ENCODE data around the gene DLGAP1.
A peak's percentile ranks its signal among the peaks of the same experiment; 100 is the strongest.

The DLGAP1 gene

DNA sequence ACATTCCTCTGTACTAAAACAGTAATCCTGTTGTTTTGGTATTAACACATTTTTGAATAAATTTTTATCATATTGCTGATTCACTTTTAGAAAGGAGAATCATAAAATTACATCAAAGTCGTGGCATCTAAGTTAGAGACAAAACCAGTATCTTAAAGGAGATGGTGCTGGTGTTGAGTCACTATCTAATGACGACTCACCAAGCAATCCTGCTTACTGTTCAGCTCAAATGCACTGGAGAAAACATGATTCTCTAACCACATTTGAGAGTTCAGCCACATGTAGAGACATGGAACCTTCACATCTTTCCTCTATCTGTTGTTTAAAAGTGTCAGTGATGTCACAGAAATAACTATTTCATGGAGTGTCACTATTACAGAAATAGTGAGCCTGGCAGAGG, 531.4 kb downstream of the DLGAP1 start:
- DNase-seq, result no peak

DNA sequence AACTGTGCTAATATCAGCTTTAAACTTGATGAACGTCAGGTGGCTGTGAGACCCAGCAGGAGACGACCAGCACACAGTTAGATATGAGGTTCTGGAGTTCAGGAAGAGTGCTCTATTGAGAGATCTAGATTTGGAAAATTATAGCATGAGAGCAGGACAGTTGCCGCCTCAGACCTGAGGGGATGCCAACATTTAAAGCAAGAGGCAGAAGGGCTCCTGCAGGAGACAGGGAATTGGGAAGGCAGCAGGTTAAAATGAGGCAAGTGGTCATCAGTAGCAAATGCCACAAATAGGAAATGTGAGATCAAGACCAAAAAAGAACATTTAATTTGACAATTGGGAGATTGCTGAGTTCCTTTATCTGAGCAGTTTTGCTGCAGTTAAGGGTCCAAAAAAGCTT, 533.3 kb downstream of the DLGAP1 start:
- no peak for DNase-seq

DNA sequence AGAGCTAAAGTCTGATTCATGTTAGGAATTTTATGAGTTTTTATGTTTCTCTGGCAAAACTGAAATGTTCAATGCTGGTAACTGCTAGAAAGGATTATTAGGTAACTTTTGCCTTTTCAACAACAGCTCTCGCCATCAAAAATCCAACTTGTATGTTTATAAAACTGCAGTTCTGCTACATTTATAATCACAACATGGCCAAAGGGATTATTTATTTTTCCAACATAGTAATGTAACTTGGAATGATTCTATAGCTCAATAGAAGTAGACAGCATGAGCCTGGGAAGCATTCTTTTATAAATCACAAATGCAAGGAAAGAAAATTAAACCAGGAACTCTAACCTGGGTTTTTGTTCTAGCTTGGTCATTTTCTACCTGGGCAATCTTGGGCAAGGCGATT, 534.3 kb downstream of the DLGAP1 start:
- DNase-seq, result no peak

DNA sequence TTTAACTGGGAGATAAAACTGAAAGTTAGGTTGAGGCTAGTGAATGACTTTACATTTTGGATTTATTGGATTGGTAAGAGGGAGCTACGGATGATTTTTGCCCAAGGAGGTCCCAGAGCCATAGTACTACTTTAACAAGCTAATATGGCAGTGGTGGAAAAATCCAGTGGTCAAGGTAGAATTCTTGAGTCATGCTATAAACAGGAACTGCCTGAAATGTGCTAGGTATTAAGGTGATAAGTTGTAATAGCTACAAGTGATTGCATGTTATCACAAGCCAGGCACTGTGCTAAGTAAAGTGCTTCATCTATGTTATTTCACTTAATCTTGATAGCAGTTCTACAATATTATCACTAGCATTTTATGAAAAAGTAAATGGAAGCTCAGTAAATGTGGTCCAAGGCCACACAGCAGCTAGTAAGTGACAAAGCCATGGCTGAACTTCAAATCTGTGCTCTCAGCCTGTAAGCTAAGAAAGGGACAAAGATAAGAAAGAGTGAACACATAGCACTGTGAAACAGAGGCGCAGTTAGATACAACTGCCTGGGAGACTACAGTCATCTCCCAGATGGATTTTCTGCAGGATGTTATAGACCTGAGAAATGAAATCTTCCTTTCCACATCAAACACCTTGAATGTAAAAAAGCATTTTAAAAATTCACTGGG, 535.6 kb downstream of the DLGAP1 start:
- no peak for DNase-seq

DNA sequence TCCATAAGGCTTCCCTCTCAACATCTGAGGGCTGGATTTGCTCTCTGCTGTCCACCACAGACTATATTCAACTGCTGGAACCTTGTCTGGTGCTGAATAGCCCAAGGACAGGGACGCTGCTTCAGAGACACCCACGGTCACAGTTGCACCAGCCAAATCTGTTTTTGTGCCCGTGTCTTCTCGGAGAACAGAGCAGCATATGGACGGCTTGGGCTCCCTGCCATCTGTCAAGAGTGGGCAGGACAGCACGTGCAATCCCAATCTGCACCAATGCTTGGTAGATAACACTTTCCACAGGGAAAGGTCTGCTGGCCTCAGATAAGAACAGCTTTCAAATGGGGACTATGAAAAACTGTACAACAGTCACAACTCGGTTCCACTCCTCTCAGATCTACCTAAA, 539.0 kb downstream of the DLGAP1 start:
- DNase-seq, result peak; percentile 62

DNA sequence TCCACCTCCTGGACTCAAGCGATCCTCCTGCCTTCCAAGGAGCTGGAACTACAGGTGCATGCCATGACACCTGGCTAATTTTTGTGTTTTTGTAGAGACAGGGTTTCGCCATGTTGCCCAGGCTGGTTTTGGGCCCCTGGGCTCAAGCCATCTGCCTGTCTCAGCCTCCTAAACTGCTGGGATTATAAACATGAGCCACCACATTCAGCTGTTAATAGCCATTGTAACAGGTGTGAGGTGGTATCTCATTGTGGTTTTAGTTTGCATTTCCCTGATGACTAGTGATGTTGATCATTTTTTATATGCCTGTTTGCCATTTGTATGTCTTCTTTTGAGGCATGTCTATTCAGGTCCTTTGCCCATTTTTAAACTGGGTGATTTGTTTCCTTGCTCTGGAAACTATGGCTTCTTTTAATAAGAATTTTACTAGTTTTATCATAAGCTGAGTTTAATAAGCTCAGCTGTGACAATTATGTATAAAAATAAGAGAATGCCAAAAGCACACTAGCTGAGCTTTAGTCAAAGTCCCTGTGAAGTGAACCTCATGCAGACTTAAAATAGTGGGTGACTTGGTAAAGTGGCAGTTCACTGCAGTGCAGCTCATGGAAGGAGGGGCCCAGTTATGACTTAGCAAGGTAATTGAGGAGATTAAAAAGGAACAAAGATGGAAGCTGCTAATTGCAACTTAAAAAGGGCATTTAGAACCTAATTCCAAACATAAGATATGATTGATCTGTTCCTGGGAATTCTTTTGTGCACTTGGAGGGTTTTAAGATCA, 540.1 kb downstream of the DLGAP1 start:
- DNase-seq, result peak; percentile 36

DNA sequence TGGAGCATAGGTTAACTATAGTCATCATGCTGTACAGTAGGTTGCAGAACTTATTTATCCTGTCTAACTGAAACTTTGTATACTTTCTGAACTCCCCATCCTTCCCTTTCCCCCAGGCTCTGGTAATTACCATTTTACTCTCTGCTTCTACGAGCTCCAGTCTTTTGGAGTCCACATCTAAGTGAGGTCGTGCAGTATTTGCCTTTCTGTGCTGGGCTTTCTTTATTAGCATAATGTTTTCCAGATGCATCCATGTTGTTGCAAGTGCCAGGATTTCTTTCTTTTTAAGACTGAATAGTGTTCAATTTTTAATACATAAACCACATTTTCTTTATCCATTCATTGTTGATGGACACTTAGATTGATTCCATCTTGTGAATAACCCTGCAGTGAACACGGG, 541.0 kb downstream of the DLGAP1 start:
- DNase-seq, result no peak

DNA sequence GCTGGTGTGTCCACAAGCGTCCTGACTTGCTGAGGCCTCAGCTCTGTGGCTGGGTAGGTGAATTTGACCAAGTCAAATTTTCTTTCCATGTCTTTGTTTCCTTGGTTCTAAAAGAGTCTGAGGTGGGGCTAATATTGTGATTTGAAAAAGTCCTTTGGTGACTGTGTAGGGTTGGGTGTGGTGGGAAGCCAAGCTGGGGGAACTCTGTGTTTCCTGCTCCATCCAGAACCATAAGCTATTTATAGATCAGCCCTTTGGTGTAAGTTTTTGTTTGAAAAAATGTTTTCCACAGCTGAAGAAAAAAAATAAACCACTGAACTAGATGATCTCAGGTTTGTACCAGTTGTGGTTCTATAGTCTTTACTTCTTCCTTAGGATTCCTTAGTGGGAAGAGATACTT, 542.4 kb downstream of the DLGAP1 start:
- no peak for DNase-seq

DNA sequence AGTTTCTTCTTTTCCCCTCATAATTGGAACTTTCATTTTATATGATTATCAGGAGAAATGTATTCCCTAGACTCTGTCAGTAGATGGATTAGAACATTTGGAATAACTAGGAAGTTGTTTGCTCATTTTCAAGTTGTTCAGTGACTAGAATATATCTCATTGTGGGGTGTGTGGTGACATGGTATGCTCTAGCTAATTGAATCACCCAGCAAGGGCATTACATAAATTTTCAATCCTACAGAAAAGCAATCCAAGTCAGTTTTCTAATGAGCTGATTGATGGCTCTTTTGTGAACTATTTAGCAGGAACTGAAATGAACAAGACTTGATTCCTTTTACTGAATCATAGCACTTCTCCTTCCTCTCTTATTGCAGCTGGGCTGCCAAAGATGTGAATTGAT, 543.7 kb downstream of the DLGAP1 start:
- no peak for DNase-seq

DNA sequence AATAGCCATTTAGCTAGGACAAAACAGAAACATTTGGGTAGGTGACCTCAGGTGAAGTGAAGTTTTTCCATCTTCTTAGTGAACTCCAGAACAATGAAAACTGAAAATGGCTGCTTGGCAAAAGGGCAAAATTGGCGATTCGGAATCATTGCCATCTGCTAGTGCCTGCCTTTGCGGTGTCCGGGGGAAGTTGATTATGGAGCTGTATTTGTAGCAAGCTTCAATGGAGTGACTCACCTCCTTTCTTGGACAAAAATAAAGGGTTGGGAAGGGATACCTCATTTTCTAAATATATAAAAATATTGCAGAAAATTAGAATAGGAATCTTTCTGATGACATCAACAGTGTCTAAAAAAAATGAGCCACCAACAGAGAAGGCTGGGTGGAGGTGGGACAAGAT, 544.6 kb downstream of the DLGAP1 start:
- DNase-seq, result no peak

DNA sequence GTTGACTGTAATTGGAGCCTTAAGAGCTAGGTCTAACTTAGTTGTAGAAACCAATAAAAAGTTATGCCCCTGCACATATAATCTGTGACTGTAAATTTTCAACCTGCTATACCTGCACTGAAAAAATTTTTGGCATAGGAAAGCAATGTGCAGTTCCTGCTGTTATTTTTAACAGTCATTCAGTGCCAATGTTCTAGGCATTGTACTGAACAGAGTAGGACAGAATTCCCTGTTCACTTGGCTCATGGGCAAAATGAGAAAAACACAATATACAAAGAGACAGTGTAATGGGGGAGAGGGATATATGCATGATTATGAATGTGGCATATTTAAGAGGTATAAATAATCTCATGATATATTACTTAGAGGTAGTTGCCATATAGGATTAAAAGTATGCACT, 547.2 kb downstream of the DLGAP1 start:
- no peak for DNase-seq

DNA sequence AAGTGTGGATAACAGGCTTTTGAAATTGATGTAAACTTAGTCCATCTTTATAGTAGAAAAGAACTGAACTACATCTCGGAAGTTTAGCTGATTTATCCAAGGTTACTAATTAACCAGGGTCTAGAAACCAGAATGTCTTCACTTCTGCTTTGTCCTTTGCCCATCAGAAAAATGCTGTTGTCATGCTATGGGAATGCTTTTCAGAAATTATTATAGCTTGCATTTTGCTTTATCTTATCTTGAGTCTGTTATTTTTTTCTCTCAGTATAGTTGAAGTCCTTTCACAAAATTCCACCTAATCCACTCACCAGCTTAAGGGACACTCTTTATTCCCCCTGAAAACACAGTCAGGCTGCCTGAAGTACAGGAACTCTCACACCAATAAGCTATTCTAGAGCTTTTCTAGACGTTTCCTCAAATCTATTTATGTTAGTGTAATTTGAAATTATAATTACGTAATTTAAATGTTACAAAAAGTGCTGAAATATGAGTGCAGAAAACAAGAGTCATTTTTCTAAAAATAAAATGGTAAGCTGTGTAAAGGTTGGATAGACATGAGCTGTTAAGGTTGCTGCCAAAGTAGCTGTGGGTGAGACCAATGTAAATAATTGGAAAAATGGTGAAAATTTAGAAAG, 548.9 kb downstream of the DLGAP1 start:
- DNase-seq, result no peak

DNA sequence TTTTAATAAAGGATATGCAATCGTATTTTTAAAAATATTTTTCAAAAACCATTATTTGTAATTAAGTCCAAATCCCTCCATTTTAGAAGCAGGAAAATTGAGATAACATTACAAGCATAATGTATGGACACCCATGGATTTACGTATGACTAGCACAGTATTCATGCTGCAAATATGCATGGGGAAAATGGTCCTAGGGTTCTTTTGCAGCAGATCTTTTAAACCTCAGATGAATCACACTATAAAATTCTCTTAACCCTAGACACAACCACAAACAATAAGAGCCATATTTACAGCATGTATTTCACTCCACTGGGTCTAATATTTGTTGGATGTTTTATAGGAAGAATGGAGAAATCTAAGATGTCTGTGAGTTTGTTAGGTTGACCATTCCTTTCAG, 551.8 kb downstream of the DLGAP1 start:
- DNase-seq, result no peak

DNA sequence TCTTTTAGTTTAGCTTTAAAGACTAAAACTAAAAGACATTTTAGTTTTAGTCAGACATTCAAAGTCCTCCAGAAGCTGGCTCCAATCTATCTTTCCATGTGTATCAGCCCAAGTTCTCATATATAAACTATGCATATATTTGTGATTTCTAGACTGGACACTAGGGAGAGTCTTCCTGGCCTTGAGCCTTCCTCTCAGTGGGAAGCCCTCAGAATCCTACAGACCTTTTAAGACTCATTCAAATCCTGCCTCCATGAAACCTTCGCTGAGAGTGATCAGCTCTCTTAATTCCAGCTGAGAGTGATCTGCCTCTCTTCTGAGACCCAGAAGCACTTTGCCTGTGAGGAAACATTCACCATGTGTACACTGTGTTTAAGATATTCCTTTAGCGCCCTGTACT, 552.4 kb downstream of the DLGAP1 start:
- DNase-seq, result no peak

DNA sequence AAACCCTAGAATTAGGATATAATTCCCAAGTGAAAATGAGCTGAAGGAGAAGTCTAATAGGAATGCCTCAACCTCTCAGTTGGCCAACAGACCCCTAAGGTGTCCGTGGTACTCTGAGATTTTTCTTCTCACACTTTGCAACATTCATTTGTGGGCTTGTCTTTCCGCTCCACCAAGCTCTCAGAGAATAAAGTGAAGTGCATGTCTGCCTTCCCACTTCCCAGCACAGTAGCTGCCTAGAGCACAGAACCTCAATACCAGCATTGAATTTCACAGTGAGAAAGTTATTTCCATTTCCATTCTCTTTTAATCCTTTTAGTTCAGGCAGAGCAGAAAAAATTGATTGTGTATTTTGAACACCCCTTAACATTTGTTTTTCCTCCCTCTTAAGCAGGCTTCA, 553.3 kb downstream of the DLGAP1 start:
- DNase-seq, result no peak

DNA sequence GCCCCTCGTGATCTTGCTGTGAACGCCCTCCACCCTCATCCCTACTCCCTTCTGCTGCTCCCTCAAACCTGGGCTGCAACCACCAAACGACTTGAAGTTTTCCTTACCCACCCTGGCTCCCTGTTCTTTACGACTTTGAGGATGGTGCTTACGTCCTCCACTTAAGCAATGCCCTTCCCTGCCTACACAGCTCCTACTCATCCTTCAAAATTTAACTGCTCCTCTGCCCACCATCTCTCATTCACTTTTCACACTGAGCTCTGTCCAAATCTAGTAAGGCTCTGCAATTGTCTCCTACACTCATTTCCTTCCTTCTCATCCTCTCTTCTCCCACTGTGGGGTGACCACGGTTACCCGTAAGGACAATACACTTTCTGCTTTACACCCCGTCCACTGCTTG, 554.1 kb downstream of the DLGAP1 start:
- DNase-seq, result no peak

DNA sequence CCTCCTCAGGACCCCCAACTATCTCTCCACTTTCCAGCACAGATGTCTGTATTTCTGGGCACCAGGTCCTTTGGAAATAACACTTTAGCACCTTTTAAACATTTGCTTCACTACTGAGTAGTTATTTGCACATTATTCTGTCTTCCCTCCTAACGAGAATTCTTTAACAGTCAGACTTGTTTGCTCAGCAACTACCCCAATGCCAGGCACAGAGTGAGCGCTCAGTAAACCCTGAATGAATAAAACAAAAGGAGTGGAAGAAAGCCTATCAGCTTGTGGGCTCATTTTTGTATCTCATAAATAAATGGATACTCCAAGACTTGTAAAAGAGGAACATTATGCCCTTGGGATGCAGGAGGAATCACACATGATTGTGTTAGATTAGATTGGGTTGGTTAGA, 554.8 kb downstream of the DLGAP1 start:
- DNase-seq, result no peak

DNA sequence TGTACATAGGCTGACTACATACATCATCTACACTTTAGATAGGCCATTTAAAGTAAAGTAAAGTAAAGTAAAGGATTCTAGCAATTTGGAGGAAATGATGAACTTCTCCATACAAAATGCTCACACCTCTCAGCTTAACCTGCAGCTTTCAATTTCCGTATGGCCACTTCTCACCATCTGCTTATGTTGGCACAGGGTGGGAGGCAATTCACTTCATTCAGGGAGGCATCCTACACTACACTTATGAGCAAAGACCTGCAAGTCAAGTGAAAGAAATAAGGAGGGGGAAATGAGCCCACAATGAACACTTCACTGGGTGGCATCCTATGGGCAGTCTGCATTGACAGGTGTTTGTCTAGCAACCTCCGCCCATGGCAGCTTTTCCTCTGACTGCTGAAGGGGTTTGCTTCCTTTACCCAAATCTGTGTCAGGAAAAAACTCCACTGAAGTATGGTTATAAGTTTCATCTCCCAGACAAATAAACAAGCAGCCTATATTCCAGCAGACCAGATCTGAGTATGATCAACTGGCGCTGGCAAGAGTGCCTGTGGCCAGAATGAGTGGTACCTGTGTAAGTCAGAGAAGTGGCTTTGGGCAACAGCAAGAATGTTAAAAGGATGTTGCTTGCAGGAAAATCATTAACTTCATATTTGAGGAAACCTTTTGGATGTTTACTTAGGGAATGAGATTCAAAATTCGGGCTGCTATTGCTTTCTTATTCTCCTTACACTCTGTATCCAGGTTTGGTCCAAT, 556.1 kb downstream of the DLGAP1 start:
- peak; percentile 83 for DNase-seq

DNA sequence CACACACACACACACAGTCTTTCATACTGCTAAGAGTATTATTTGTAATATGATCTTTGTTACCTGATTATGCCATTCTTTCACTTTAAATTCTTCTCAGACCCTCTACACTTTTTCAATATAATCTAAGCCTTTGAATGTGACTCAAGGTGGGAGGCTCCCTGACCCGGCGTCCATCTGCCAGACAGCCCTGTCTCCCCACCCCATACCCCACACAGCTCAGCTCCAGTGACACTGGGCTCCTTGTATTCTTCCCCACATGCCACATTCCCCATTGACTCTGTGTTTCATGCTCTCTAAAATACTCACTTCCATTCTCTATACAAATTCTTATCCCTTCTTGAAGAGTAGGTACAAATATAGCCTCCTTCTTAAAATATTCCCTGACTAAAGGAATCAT, 563.0 kb downstream of the DLGAP1 start:
- DNase-seq, result peak; percentile 47

DNA sequence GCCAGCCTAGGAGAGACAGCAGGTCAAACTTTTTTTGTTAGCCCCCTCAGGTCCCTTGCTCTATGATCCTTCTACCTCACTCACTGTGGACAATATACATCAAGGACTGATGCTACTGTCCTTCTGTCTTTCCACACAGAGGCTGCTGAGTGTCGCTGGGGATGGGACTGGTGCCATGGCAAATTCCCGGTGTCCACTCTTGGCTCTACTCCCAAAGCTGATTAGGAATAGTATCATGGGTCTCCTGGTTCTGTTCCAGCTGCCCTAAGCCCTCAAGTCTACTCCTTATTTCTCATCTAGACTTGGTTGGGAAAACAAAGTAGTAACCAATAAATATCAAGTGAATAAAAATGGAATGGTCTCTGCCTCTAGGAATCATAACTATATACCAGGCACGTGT, 563.9 kb downstream of the DLGAP1 start:
- no peak for DNase-seq

DNA sequence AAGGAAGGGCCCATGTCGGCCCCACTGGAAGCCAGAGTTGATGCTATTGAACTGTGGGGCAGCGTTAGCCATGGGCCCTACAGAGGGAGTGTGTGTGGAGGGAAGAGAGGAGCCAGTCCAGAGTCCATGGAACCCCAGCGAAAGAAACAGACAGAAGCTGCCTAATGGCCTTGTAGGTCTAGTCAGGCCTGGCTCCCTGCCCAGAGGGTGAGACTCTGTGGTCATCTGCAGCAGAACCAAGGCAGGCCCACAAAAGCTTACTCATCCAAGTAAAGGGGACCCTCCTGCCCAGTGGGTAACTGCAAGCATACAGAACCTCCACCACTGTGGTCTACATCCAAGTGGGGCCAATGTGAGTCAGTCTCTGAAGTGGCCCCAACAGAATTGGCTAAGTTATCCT, 565.3 kb downstream of the DLGAP1 start:
- DNase-seq, result no peak

DNA sequence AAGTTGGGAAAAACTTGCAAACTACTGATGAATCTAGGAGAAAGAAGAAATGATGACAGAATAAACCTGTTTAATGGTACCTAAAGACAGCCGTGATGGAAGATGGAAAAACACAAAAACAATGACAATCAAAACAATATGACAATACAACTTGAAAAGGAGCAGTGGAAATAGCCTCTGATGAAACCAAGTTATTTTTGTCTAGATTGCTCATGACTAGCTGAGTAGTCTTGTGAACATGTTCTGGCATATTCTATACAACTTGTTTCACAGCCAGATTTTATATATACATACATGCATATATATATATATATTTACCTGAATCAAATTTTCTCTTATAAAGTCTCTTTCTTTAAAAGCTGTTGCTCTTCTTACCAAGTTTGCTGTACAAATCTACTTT, 566.0 kb downstream of the DLGAP1 start:
- DNase-seq, result no peak

DNA sequence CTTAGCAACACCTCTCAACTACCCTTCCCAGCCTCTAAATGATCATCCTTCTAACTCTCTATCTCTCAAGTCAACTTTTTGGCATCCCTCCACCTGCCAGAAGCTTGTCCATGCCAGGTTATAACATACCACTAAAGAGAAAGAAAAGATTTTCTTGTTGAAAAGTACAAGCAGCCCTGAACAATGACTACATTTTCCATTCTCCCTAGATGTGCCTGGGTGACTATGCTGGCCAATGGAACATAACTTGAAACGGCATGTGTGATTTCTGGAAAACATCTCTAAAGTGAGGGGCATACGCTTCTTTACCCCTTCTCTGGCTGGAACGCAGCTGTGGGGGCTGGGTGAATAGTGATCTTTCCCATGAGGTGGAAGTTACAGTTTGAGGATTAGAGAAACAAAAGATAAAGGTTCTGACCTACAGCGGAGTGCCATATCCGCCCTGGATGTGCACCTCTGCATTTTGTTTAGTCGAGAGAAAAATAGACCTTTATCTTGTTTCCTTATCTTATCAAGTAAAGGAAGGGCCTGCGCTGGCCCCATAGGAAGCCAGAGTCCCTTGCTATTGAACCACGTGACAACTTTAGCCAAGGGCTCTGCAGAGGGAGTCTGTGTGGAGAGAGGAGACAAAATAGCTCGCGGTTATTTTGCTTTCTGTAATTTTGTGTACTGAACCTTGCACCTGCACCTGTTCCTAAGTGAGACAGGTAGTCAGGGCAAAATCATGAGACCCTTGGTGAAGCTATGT, 568.4 kb downstream of the DLGAP1 start:
- no peak for DNase-seq
